C4-2B (cell line): ENCODE results near the gene SPACDR.

Experiments
- H3K27ac ChIP-seq: fragments of 450-650 bp; 2 replicates; pipeline ENCODE4 v1.5.1; 2017
- ZFX ChIP-seq: fragments of 450-650 bp; IDR thresholded peaks from 2 replicates; pipeline ENCODE4 v1.6.1; 2017
- TF ChIP-seq, protein P1 (sequence below): fragments of 450-650 bp; conservative IDR thresholded peaks from 2 replicates; pipeline ENCODE4 v1.5.1; 2017; ENCODE audit warnings: mild to moderate bottlenecking

The SPACDR gene

DNA sequence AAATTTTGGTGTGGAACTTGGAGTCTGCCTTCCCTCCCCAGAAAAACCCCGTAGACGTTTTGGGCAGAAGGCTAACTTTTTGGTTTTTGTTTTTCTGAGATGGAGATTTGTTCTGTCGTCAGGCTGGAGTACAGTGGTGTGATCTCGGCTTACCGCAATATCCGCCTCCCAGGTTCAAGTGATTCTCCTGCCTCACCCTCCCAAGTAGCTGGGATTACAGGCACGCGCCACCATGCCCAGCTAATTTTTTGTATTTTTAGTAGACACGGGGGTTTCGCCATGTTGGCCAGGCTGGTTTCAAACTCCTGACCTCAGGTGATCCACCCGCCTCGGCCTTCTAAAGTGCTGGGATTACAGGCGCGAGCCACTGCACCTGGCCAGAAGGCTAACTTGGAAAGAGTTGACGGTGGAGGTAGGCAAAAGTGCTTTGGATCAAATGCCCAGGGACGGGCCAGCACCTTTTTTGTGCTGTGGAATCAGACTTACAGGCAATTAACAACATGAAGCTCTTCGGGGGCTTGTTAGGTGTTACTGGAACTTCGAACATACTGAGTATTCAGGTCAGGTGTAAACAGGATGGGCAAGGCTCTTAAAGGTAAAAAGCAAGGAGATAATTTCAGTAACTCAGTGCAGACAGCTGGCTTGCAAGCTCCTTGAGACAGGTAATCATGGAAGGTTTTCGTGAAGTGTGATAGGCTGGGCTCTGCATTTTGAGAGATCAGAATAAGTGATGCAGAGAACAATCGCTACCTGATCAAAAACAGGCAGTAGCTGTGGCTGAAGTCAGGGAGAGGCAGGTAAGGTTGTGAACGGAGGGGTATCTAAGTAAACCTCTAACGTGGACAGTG is 29.5 kb downstream of the SPACDR start:
- TF ChIP-seq, protein P1, sequence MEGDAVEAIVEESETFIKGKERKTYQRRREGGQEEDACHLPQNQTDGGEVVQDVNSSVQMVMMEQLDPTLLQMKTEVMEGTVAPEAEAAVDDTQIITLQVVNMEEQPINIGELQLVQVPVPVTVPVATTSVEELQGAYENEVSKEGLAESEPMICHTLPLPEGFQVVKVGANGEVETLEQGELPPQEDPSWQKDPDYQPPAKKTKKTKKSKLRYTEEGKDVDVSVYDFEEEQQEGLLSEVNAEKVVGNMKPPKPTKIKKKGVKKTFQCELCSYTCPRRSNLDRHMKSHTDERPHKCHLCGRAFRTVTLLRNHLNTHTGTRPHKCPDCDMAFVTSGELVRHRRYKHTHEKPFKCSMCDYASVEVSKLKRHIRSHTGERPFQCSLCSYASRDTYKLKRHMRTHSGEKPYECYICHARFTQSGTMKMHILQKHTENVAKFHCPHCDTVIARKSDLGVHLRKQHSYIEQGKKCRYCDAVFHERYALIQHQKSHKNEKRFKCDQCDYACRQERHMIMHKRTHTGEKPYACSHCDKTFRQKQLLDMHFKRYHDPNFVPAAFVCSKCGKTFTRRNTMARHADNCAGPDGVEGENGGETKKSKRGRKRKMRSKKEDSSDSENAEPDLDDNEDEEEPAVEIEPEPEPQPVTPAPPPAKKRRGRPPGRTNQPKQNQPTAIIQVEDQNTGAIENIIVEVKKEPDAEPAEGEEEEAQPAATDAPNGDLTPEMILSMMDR: no peak
- no peak for TF ChIP-seq ZFX
- peak overlapping the region; percentile 96 for H3K27ac ChIP-seq

GRCh38 chr7:100433592-100434296 is 30.3 kb downstream of the SPACDR start:
- TF ChIP-seq ZFX: no peak
- TF ChIP-seq, protein P1: no peak
- peak overlapping the region; percentile 96 for H3K27ac ChIP-seq

GRCh38 chr7:100433276-100433591 is 30.8 kb downstream of the SPACDR start:
- peak overlapping the region; percentile 96; the same call in 1 of the 2 replicates for H3K27ac ChIP-seq
- TF ChIP-seq, protein P1: no peak
- no peak for TF ChIP-seq ZFX

DNA sequence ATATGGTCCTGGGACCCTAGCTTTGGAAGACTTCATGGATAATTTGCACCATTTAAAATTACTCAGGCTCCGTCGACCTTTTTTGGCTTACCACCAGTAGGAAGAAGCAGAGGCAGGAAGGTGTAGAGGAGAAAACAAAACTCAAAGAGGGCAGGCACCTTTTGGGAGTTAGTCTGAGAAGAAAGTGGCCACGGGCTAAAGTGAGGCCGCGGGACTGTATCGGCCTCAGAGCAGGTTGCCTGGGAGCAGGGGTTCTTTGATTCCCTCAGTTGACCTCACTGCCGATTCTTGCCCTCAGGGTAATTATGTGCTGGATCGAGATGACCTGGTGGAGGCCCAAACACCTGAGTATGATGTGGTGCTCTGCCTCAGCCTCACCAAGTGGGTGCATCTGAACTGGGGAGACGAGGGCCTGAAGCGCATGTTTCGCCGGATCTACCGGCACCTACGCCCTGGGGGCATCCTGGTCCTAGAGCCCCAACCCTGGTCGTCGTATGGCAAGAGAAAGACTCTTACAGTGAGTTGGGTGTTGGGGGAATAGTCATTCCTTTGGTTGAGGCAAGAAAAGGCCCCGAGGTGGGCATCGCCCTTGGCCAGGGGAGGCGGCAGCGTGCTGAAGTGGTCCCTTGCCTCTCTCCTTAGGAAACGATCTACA is 31.3 kb downstream of the SPACDR start:
- H3K27ac ChIP-seq: peak overlapping the region; percentile 96; the same call in 1 of the 2 replicates
- no peak for TF ChIP-seq ZFX
- TF ChIP-seq, protein P1: no peak

GRCh38 chr7:100432053-100432452 is 32.0 kb downstream of the SPACDR start:
- H3K27ac ChIP-seq: peak overlapping the region; percentile 99
- TF ChIP-seq, protein P1: no peak
- no peak for TF ChIP-seq ZFX

- TF ChIP-seq ZFX: no peak
- TF ChIP-seq, protein P1: no peak
- peak overlapping the region; percentile 99 for H3K27ac ChIP-seq
Measured at GRCh38 chr7:100431286-100431735, 32.7 kb downstream of the SPACDR start.
